Suprapubic skin (tissue), 4 donors: ENCODE measurements around the gene EXOSC7. TPM values are rescaled to one million over a fixed set of nuclear protein-coding genes. Genes with fewer than 3 reads are reported as not detected.

Experiments used
- DNase-seq, 2 donors: peaks; one replicate each; pipeline ENCODE4 v3.0.0-alpha.2; 2019; ENCODE audit warnings: low spot score in 2 of 2
- H3K27ac ChIP-seq: fragments of 200-600 bp; sonication (generic); one replicate; pipeline ENCODE4 v1.5.1; 2019
- H3K27me3 ChIP-seq: fragments of 200-600 bp; sonication (generic); one replicate; pipeline ENCODE4 v1.5.1; 2019
- H3K36me3 ChIP-seq: fragments of 200-600 bp; sonication (generic); one replicate; pipeline ENCODE4 v1.5.1; 2019
- H3K4me1 ChIP-seq: fragments of 200-600 bp; sonication (generic); one replicate; pipeline ENCODE4 v1.5.1; 2019
- H3K4me3 ChIP-seq: fragments of 200-600 bp; sonication (generic); one replicate; pipeline ENCODE4 v1.5.1; 2019; ENCODE audit warnings: mild to moderate bottlenecking
- H3K9me3 ChIP-seq: fragments of 200-600 bp; sonication (generic); one replicate; pipeline ENCODE4 v1.5.1; 2019
- EP300 ChIP-seq: sonication (generic); formaldehyde crosslinking; IDR thresholded peaks from one replicate; pipeline ENCODE4 v1.6.1; 2017; ENCODE audit warnings: antibody characterized with exemption
- POLR2A ChIP-seq, 2 donors: fragments of 450-650 bp; IDR thresholded peaks; one replicate each; pipeline ENCODE4 v1.6.1; 2017; ENCODE audit warnings: antibody characterized with exemption in 2 of 2, mild to moderate bottlenecking in 2 of 2, moderate library complexity in 2 of 2
- POLR2AphosphoS5 ChIP-seq, 3 donors: sonication (generic); formaldehyde crosslinking; IDR thresholded peaks; one replicate each; pipeline ENCODE4 v1.6.1; 2017; ENCODE audit warnings: antibody characterized with exemption in 3 of 3
- WGBS: methylation state at CpG from one replicate; pipeline ENCODE4 v1.1.5; 2018; 5-methylcytosine and 5-hydroxymethylcytosine counted together
- total RNA-seq, 4 donors: library from RNA; depleted of rRNA; stranded (reverse); fragments of >200 nt; gene quantifications; one replicate each; pipeline ENCODE4 v1.1.0, GENCODE V29; 2016
- TF ChIP-seq, protein P1 (sequence below), 2 donors: fragments of 200-600 bp in 1 of 2; fragments of 450-650 bp in 1 of 2; sonication (generic) in 1 of 2; IDR thresholded peaks; one replicate each; pipeline ENCODE4 v1.5.1; 2016 to 2019; ENCODE audit warnings: antibody characterized with exemption in 2 of 2, mild to moderate bottlenecking in 1 of 2, moderate library complexity in 1 of 2

The EXOSC7 gene
- total RNA-seq, 4 donors from 2014 or later = 72.1 to 216 (median 88.7) TPM

DNA sequence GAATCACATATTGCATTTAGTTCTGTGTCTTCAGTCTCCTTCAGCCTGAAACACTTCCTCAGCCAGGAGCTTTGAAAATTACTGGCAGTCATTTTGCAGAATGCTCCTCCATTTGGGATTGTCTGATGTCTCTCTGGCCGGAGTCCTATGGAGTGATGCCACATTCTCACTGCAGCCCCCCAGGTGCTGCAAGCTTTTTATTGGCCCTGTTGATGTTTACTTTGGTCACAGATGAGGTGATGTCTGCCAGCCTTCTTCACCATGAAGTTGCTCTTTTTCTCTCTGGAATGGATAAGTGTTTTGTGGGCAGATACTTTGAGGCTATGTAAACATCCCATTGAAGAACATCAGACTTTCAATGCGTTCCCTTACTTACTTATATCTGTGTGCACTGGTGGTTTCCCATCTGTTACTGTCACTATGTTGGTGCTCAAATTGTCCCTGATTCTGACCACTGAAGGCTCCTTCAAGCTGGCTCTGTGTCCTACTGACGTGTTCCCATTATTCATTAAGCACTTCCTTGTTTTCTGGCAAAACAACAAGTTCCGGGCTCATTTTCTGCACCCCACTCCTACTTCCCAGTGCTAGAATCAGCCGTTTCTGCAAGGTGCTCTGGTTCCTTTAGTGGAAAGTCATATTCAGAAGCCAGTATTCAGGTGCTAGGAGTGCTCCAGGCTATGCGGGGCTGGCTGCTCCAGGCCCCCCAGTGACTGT lies 48.7 kb downstream of the EXOSC7 start:
- no peaks in the 10 kb centered on the region for H3K36me3 ChIP-seq
- 56% methylated on average over 6 of the region's 6 CpGs for WGBS
- no peaks in the 10 kb centered on the region for H3K9me3 ChIP-seq
- H3K4me1 ChIP-seq = peaks cover 68% of the 10 kb centered on the region
- no peak for DNase-seq
- no peaks in the 10 kb centered on the region for H3K27me3 ChIP-seq
- TF ChIP-seq EP300 = no peak
- no peak for TF ChIP-seq POLR2A (IDR thresholded peaks at IDR 0.05)
- TF ChIP-seq, protein P1, sequence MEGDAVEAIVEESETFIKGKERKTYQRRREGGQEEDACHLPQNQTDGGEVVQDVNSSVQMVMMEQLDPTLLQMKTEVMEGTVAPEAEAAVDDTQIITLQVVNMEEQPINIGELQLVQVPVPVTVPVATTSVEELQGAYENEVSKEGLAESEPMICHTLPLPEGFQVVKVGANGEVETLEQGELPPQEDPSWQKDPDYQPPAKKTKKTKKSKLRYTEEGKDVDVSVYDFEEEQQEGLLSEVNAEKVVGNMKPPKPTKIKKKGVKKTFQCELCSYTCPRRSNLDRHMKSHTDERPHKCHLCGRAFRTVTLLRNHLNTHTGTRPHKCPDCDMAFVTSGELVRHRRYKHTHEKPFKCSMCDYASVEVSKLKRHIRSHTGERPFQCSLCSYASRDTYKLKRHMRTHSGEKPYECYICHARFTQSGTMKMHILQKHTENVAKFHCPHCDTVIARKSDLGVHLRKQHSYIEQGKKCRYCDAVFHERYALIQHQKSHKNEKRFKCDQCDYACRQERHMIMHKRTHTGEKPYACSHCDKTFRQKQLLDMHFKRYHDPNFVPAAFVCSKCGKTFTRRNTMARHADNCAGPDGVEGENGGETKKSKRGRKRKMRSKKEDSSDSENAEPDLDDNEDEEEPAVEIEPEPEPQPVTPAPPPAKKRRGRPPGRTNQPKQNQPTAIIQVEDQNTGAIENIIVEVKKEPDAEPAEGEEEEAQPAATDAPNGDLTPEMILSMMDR (IDR thresholded peaks at IDR 0.05) = no peak
- TF ChIP-seq POLR2AphosphoS5 (IDR thresholded peaks at IDR 0.05) = no peak
- H3K4me3 ChIP-seq = no peak overlapping the region
- H3K27ac ChIP-seq = peak overlapping the region; percentile 79

DNA sequence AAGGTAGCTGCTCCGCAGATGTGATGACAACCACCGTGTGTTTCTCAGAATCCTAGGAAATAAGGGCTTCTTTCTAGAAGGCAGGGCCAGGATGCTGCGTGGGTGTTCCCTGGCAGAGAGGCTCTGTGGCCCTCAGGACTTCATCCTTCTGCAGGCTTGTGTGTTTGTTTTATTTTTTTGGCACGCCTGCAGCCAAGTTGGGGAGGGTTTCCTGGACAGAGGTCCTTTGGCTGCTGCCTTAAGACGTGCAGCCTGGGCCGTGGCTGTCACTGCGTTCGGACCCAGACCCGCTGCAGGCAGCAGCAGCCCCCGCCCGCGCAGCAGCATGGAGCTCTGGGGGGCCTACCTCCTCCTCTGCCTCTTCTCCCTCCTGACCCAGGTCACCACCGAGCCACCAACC lies 50.0 kb downstream of the EXOSC7 start, which contains the start of gene CLEC3B:
CLEC3B (plus strand) TSS at position 266 of the 400 bp plus-strand sequence; CDS start at position 326, 60 bp downstream.
- Histone ChIP-seq H3K4me1 (peaks cover 66% of the 10 kb centered on the region), H3K27me3 (no peaks in the 10 kb centered on the region), H3K27ac (peak within 1 kb of the TSS; percentile 79), H3K9me3 (no peaks in the 10 kb centered on the region), H3K4me3 (peak within 1 kb of the TSS; percentile 37), H3K36me3 (peaks cover under 1% of the 10 kb centered on the region)
- TF ChIP-seq POLR2A (IDR thresholded peaks at IDR 0.05) = no peak
- no peak for TF ChIP-seq EP300
- TF ChIP-seq, protein P1 (IDR thresholded peaks at IDR 0.05) = no peak
- no peak for TF ChIP-seq POLR2AphosphoS5 (IDR thresholded peaks at IDR 0.05)
- DNase-seq = no peak
- 20% methylated on average over 13 of the region's 13 CpGs for WGBS

DNA sequence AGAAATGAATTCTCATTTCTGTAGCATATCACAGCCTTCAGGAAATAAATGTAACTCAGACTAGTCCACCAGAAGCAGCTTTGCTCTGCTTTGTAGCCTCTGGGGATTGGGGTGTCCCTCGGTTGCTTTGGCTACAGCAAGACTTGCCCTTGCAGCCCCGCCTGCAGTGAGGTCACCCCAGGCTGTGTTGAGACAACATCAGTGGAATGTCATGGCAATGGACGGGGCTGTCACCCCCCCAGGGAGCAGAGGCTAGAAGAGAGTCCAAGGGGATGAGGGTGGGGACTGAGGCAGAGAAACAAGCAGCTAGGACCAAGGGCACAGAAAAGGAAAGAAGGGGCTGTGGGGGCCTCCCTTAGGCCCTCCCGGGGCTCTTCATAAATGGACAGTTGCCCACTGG lies 50.9 kb downstream of the EXOSC7 start:
- peak overlapping the region; percentile 79 for H3K27ac ChIP-seq
- peak overlapping the region; percentile 37 for H3K4me3 ChIP-seq
- 12% methylated on average over 4 of the region's 4 CpGs for WGBS
- H3K27me3 ChIP-seq = no peaks in the 10 kb centered on the region
- DNase-seq = peak; percentile 93 to 94
- TF ChIP-seq POLR2A (IDR thresholded peaks at IDR 0.05) (peak in 1 of 2 donors; percentile 24), POLR2AphosphoS5 (IDR thresholded peaks at IDR 0.05) (peak in 2 of 3 donors; percentile 68 to 74), EP300 (no peak)
- peaks cover 6% of the 10 kb centered on the region for H3K36me3 ChIP-seq
- peaks cover 60% of the 10 kb centered on the region for H3K4me1 ChIP-seq
- H3K9me3 ChIP-seq = no peaks in the 10 kb centered on the region

DNA sequence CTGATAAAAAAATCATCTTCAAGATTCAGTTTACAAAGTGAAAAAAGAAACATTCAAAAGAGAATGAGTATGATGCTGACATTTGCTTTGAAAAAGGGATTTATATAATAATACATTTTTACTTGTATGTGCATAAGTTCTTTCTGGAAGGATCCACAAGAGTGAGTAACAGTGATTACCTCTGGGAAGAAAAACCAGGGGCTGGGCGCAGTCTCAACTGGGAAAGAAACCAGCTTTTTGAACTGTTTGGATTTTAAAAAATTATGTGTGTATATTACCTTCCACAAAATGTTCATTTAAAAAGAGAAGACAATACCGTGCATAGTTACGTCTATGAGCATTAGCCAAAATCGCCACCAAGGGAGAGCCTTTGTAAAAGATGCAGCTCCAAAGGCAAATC lies 51.4 kb downstream of the EXOSC7 start:
- H3K4me3 ChIP-seq = peak overlapping the region; percentile 37
- peaks cover 60% of the 10 kb centered on the region for H3K4me1 ChIP-seq
- DNase-seq = no peak
- 66% methylated on average over 4 of the region's 4 CpGs for WGBS
- H3K27ac ChIP-seq = peak overlapping the region; percentile 68
- TF ChIP-seq POLR2AphosphoS5 (IDR thresholded peaks at IDR 0.05) = no peak
- no peak for TF ChIP-seq EP300
- peaks cover 11% of the 10 kb centered on the region for H3K36me3 ChIP-seq
- no peaks in the 10 kb centered on the region for H3K9me3 ChIP-seq
- no peaks in the 10 kb centered on the region for H3K27me3 ChIP-seq

DNA sequence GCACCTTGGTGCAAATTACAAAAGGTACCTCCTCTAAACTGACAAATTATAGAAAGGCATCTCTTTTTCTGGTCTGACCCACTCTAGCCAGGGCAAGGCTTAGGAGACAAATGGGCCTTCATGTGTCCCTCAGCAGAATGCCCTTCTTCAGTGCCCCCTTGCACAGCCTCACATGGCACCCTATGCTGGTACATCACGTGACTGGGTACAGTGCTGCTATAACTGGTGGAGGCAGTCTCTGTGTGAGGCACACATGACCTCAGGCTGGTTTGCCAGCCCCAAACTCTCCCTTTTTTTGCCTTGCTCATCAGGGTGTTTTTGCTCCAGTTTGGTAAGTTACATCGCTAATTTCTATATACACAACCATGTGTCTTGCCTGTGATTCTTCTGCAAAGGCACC lies 53.2 kb downstream of the EXOSC7 start:
- Histone ChIP-seq H3K27ac (peak overlapping the region; percentile 68), H3K9me3 (no peaks in the 10 kb centered on the region), H3K4me3 (no peak overlapping the region), H3K27me3 (no peaks in the 10 kb centered on the region), H3K4me1 (peaks cover 63% of the 10 kb centered on the region), H3K36me3 (peaks cover 11% of the 10 kb centered on the region)
- no peak for DNase-seq
- WGBS = 85% methylated on average over 2 of the region's 2 CpGs
- TF ChIP-seq, protein P1 (IDR thresholded peaks at IDR 0.05) = no peak
- TF ChIP-seq EP300 (no peak), POLR2AphosphoS5 (IDR thresholded peaks at IDR 0.05) (no peak), POLR2A (IDR thresholded peaks at IDR 0.05) (no peak)

DNA sequence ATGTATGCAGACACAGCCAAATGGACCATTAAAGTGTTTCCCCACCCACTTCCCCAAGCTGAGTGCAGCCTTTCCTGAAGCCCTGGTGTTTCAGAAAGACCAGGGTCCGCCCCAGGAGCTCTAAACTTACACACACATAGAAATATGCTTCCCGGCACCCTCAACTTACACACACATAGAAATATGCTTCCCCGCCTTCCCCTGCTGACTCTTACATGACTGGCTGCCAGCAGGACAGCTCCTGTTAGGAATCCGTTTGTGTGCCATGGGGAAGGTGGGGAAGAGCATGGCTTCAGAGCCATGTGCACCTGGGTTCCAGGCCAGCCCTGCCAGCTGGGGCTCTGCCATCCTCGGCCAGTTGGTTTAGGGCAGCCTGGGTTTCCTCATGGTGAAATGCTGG lies 53.6 kb downstream of the EXOSC7 start:
- TF ChIP-seq EP300 = no peak
- no peak for TF ChIP-seq POLR2AphosphoS5 (IDR thresholded peaks at IDR 0.05)
- TF ChIP-seq POLR2A (IDR thresholded peaks at IDR 0.05) = no peak
- TF ChIP-seq, protein P1 (IDR thresholded peaks at IDR 0.05) = no peak
- peaks cover 62% of the 10 kb centered on the region for H3K4me1 ChIP-seq
- peaks cover 11% of the 10 kb centered on the region for H3K36me3 ChIP-seq
- DNase-seq = no peak
- H3K9me3 ChIP-seq = no peaks in the 10 kb centered on the region
- peak overlapping the region; percentile 68 for H3K27ac ChIP-seq
- WGBS = 31% methylated on average over 5 of the region's 5 CpGs
- no peak overlapping the region for H3K4me3 ChIP-seq
- no peaks in the 10 kb centered on the region for H3K27me3 ChIP-seq
